GM23248 (cell line): ENCODE results near the gene MTMR1. TPM values are rescaled to one million over a fixed set of nuclear protein-coding genes. Genes with fewer than 3 reads are reported as not detected.

Source experiments
- DNase-seq: peaks from one replicate; pipeline ENCODE4 v3.0.0-alpha.2; 2015
- H2AFZ ChIP-seq: fragments of 200-600 bp; sonication (generic); 2 replicates; pipeline ENCODE4 v1.6.1; 2016; ENCODE audit warnings: antibody characterized with exemption
- H3F3A ChIP-seq: fragments of 200-600 bp; sonication (generic); 2 replicates; pipeline ENCODE4 v1.6.1; 2016; ENCODE audit warnings: mild to moderate bottlenecking, antibody characterized with exemption, mixed run types; ENCODE audit not compliant: insufficient read depth
- H3K27ac ChIP-seq: fragments of 200-600 bp; sonication (generic); 2 replicates; pipeline ENCODE4 v1.5.1; 2016; ENCODE audit warnings: mild to moderate bottlenecking
- H3K27me3 ChIP-seq: fragments of 200-600 bp; sonication (generic); replicated peaks from 2 replicates; pipeline ENCODE4 v1.6.1; 2016; ENCODE audit warnings: mild to moderate bottlenecking; ENCODE audit not compliant: insufficient read depth
- H3K36me3 ChIP-seq: fragments of 200-600 bp; sonication (generic); 2 replicates; pipeline ENCODE4 v1.6.1; 2016; ENCODE audit warnings: low read depth, mild to moderate bottlenecking
- H3K4me1 ChIP-seq: fragments of 200-600 bp; sonication (generic); 2 replicates; pipeline ENCODE4 v1.6.1; 2016; ENCODE audit warnings: mild to moderate bottlenecking; ENCODE audit not compliant: insufficient read depth
- H3K4me2 ChIP-seq: fragments of 200-600 bp; sonication (generic); one replicate; pipeline ENCODE4 v1.6.1; 2016; ENCODE audit warnings: mild to moderate bottlenecking; ENCODE audit not compliant: unreplicated experiment
- H3K4me3 ChIP-seq: fragments of 200-600 bp; sonication (generic); 2 replicates; pipeline ENCODE4 v1.5.1; 2016; ENCODE audit warnings: mild to moderate bottlenecking
- H3K79me2 ChIP-seq: fragments of 200-600 bp; sonication (generic); 2 replicates; pipeline ENCODE4 v1.6.1; 2016; ENCODE audit warnings: mild to moderate bottlenecking; ENCODE audit not compliant: insufficient read depth
- H3K9ac ChIP-seq: fragments of 200-600 bp; sonication (generic); 2 replicates; pipeline ENCODE4 v1.6.1; 2016; ENCODE audit warnings: mild to moderate bottlenecking
- H3K9me2 ChIP-seq: fragments of 200-600 bp; sonication (generic); 2 replicates; pipeline ENCODE4 v1.6.1; 2016; ENCODE audit warnings: mixed run types, mild to moderate bottlenecking, moderate library complexity; ENCODE audit not compliant: insufficient read depth
- H3K9me3 ChIP-seq: fragments of 200-600 bp; sonication (generic); one replicate; pipeline ENCODE4 v1.6.1; 2017; ENCODE audit warnings: low read depth
- H4K20me1 ChIP-seq: fragments of 200-600 bp; sonication (generic); 2 replicates; pipeline ENCODE4 v1.6.0; 2016; ENCODE audit not compliant: insufficient read depth
- EZH2 ChIP-seq: fragments of 200-600 bp; sonication (generic); IDR thresholded peaks from 2 replicates; pipeline ENCODE4 v1.6.1; 2018; ENCODE audit warnings: antibody characterized with exemption, mild to moderate bottlenecking; ENCODE audit not compliant: insufficient read depth, poor library complexity, severe bottlenecking
- EZH2phosphoT487 ChIP-seq: fragments of 200-600 bp; sonication (generic); IDR thresholded peaks from 2 replicates; pipeline ENCODE4 v1.6.1; 2018; ENCODE audit warnings: antibody characterized with exemption, moderate library complexity, mild to moderate bottlenecking, low read depth; ENCODE audit not compliant: insufficient read depth
- WGBS, 2 experiments: methylation state at CpG; one replicate each; pipeline ENCODE4 v1.1.6; 2015 to 2017; ENCODE audit warnings: low lambda C conversion rate in 2 of 2, low coverage in 1 of 2; ENCODE audit errors: missing lambda C conversion rate in 2 of 2; 5-methylcytosine and 5-hydroxymethylcytosine counted together
- in situ Hi-C: fragments of 300-500 bp; cut with MboI; formaldehyde crosslinking; loops from 2 replicates; pipeline ENCODE4 v1.15.0; 2020
- polyA plus RNA-seq: library from polyadenylated mRNA; unstranded; fragments of >200 nt; fragmentation: Nextera tagmentation; extraction: Ambion mirVana; gene quantifications from 2 replicates; pipeline ENCODE4 v1.2.1, GENCODE V29; 2016
- total RNA-seq: library from RNA; depleted of rRNA; stranded (reverse); fragments of >200 nt; shearing (Covaris generic); gene quantifications from 2 replicates; pipeline ENCODE4 v1.2.3, GENCODE V29; 2014

MTMR1 gene
- total and polyA plus RNA-seq, 2 experiments from 2014 or later, result 2.7 to 12.8 TPM

GRCh38 chrX:150663073-150663472 lies 30.1 kb upstream of the MTMR1 start:
- in situ Hi-C loops, result no loop called here
- no peak overlapping the region for H3K9ac ChIP-seq

DNA sequence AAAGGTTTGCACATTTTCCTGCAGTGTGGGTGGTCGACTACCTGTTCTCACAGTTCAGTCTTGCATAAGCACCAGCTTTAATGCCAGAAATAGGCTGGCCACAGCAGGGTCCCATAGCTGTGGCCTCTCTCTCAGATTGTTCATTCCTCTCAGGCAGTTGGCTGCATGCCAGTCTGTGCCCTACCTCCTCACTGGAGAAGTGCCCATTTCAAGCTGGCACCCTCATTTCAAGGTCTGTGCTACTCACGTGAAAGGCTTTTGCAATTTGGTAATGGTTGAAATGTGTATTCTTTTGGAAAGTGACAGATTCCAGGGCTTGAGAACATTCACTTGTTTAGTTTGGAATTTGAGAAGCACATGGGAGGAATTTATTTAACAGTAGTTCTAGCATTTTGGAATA lies 28.9 kb upstream of the MTMR1 start:
- Histone ChIP-seq H4K20me1 (no peaks in the 10 kb centered on the region), H3K79me2 (no peaks in the 10 kb centered on the region), H3K4me2 (no peak overlapping the region), H2AFZ (no peak overlapping the region), H3F3A (no peaks in the 10 kb centered on the region), H3K27ac (no peak overlapping the region), H3K36me3 (no peaks in the 10 kb centered on the region), H3K9me2 (no peaks in the 10 kb centered on the region), H3K27me3 (no peaks in the 10 kb centered on the region), H3K4me3 (no peak overlapping the region), H3K9me3 (no peaks in the 10 kb centered on the region), H3K9ac (no peak overlapping the region), H3K4me1 (no peaks in the 10 kb centered on the region)
- WGBS, 2 experiments, result 68 to 71% methylated on average over 2 of the region's 2 CpGs
- in situ Hi-C loops, result no loop called here
- DNase-seq, result no peak
- TF ChIP-seq EZH2 (no peak), EZH2phosphoT487 (no peak)

More at GRCh38 chrX:150663073-150663472, 30.1 kb upstream of the MTMR1 start:
- Histone ChIP-seq H3K4me2 (no peak overlapping the region), H3K9me2 (no peaks in the 10 kb centered on the region), H2AFZ (no peak overlapping the region), H3K27me3 (no peaks in the 10 kb centered on the region), H3K27ac (no peak overlapping the region), H3K4me1 (no peaks in the 10 kb centered on the region), H3K4me3 (no peak overlapping the region), H3K79me2 (no peaks in the 10 kb centered on the region), H3F3A (no peaks in the 10 kb centered on the region), H3K9me3 (no peaks in the 10 kb centered on the region), H3K36me3 (no peaks in the 10 kb centered on the region), H4K20me1 (no peaks in the 10 kb centered on the region)
- TF ChIP-seq EZH2 (no peak), EZH2phosphoT487 (no peak)
- 100% methylated on average over 2 of the region's 2 CpGs for WGBS, 2 experiments
- DNase-seq, result no peak

DNA sequence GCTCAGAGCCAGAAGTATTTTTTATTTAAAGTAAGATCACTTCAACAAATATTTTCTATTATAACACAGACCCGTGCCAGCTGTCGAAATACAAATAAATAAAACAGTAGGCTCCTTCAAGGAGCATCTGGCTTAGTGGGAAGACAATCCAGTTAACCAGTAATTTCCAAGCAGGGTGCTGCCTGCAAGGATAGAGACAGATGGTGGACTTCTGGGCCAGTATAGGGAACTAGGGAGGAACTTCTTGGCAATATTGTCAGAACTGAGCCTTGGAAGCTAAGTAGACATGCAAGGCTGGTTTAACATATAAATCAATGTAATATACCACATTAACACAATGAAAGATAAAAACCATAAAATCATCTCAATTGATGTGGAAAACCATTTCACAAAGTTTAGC lies 17.0 kb upstream of the MTMR1 start:
- H2AFZ ChIP-seq, result no peak overlapping the region
- no peak overlapping the region for H3K4me3 ChIP-seq
- H3K9ac ChIP-seq, result no peak overlapping the region
- 6 to 7% methylated on average over 2 of the region's 2 CpGs for WGBS, 2 experiments
- DNase-seq, result no peak
- no peak overlapping the region for H3K27ac ChIP-seq
- H3K4me1 ChIP-seq, result no peaks in the 10 kb centered on the region
- H3F3A ChIP-seq, result no peaks in the 10 kb centered on the region
- no peaks in the 10 kb centered on the region for H4K20me1 ChIP-seq
- H3K9me3 ChIP-seq, result no peaks in the 10 kb centered on the region
- no peak overlapping the region for H3K4me2 ChIP-seq
- no peaks in the 10 kb centered on the region for H3K9me2 ChIP-seq
- H3K27me3 ChIP-seq, result no peaks in the 10 kb centered on the region
- no peaks in the 10 kb centered on the region for H3K36me3 ChIP-seq
- in situ Hi-C loops, result no loop called here
- no peaks in the 10 kb centered on the region for H3K79me2 ChIP-seq
- TF ChIP-seq EZH2phosphoT487 (no peak), EZH2 (no peak)

- no peaks in the 10 kb centered on the region for H3K79me2 ChIP-seq
- peak; percentile 31 for DNase-seq
- no peak overlapping the region for H3K9ac ChIP-seq
- H3F3A ChIP-seq, result no peaks in the 10 kb centered on the region
- no peaks in the 10 kb centered on the region for H3K36me3 ChIP-seq
- TF ChIP-seq EZH2, result no peak
- TF ChIP-seq EZH2phosphoT487, result no peak
- H3K9me3 ChIP-seq, result no peaks in the 10 kb centered on the region
- H3K4me2 ChIP-seq, result no peak overlapping the region
- 75 to 83% methylated on average over 7 of the region's 7 CpGs for WGBS, 2 experiments
- no peak overlapping the region for H2AFZ ChIP-seq
- in situ Hi-C loops, result no loop called here
- H3K4me3 ChIP-seq, result no peak overlapping the region
- H4K20me1 ChIP-seq, result no peaks in the 10 kb centered on the region
- no peak overlapping the region for H3K27ac ChIP-seq
- no peaks in the 10 kb centered on the region for H3K9me2 ChIP-seq
- H3K4me1 ChIP-seq, result no peaks in the 10 kb centered on the region
- H3K27me3 ChIP-seq, result no peaks in the 10 kb centered on the region
Measured at GRCh38 chrX:150680974-150681373, 12.2 kb upstream of the MTMR1 start.

DNA sequence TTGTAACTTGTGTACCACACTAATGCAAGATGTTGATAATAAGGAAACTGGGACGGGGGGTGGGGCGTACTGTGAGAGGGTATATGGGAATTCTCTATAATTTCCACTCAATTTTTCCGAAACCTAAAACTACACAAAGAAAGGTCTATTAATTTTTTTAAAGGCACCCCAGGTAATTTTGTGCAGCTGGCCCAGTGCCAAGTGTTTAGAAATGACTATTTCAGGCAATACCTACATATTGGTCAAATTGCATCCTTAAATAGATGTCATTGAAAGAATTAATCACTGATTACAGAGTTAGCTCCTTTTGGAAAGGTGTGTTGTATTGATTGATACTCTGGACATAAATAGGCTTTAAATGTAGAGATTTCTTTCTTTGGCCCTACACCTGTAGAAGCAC lies 10.1 kb upstream of the MTMR1 start:
- DNase-seq, result no peak
- H3K9me3 ChIP-seq, result no peaks in the 10 kb centered on the region
- H3K4me1 ChIP-seq, result peaks cover under 1% of the 10 kb centered on the region
- in situ Hi-C loops, result no loop called here
- H3K4me3 ChIP-seq, result no peak overlapping the region
- no peak overlapping the region for H3K27ac ChIP-seq
- 62 to 67% methylated on average over 3 of the region's 3 CpGs for WGBS, 2 experiments
- peaks cover 1% of the 10 kb centered on the region; the same call in 1 of the 2 replicates for H3F3A ChIP-seq
- H3K9me2 ChIP-seq, result no peaks in the 10 kb centered on the region
- TF ChIP-seq EZH2 (no peak), EZH2phosphoT487 (no peak)
- no peaks in the 10 kb centered on the region for H3K27me3 ChIP-seq
- no peaks in the 10 kb centered on the region for H4K20me1 ChIP-seq
- H3K36me3 ChIP-seq, result no peaks in the 10 kb centered on the region
- H3K79me2 ChIP-seq, result no peaks in the 10 kb centered on the region
- H3K9ac ChIP-seq, result no peak overlapping the region
- no peak overlapping the region for H2AFZ ChIP-seq
- no peak overlapping the region for H3K4me2 ChIP-seq
